Measurements from ENCODE around the gene MERTK.

Gene MERTK

DNA sequence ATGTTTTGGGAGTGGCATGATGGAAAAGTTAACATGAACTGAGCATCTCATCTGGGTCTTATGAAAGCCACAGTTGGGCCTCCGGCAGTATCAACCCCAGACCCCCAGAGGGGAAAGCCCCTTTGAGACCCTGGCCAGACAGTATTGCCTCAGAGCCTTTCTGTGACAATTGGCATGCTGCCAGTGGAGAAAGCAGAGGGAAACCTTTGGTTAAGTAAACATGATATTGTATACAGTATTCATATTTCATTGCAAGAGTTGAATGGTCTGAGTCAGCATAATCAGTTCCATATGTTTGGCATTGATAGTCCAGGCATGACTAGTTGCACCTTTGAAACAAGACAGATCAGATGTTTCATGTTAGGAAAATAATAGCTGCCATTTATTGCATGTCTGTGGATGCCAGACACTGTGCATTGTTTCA is 20.0 kb downstream of the MERTK start:
- DNase-seq (ENCODE audit: extremely low read depth, low read depth), result peak; percentile 91
- TF ChIP-seq, protein P1, sequence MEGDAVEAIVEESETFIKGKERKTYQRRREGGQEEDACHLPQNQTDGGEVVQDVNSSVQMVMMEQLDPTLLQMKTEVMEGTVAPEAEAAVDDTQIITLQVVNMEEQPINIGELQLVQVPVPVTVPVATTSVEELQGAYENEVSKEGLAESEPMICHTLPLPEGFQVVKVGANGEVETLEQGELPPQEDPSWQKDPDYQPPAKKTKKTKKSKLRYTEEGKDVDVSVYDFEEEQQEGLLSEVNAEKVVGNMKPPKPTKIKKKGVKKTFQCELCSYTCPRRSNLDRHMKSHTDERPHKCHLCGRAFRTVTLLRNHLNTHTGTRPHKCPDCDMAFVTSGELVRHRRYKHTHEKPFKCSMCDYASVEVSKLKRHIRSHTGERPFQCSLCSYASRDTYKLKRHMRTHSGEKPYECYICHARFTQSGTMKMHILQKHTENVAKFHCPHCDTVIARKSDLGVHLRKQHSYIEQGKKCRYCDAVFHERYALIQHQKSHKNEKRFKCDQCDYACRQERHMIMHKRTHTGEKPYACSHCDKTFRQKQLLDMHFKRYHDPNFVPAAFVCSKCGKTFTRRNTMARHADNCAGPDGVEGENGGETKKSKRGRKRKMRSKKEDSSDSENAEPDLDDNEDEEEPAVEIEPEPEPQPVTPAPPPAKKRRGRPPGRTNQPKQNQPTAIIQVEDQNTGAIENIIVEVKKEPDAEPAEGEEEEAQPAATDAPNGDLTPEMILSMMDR (IDR thresholded peaks at IDR 0.05; ENCODE audit: low read depth, low read length), result no peak

DNA sequence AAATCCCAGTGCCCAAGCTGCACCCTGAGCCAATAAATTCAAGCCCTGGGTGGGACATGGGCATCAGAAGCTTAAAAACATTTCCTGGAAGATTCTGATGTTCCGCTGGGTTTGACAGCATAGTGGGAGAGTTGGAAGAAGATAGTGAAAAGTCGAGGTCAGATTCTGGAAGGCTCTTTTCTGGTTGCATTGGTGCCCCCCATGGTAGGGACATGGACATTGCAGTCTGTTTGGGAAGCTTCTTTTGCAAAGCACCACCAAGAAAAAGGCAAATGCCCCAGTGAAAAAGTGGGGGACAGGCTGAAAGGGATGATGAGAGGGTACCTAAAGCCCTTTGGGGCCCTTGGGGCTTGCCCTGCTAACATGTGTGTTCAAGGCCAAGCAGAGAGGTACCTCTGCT is 21.0 kb downstream of the MERTK start:
- TF ChIP-seq, protein P1 (IDR thresholded peaks at IDR 0.05; ENCODE audit: low read depth, low read length), result no peak; the same call in 1 of the 2 replicates
- no peak for DNase-seq (ENCODE audit: extremely low read depth, low read depth)

DNA sequence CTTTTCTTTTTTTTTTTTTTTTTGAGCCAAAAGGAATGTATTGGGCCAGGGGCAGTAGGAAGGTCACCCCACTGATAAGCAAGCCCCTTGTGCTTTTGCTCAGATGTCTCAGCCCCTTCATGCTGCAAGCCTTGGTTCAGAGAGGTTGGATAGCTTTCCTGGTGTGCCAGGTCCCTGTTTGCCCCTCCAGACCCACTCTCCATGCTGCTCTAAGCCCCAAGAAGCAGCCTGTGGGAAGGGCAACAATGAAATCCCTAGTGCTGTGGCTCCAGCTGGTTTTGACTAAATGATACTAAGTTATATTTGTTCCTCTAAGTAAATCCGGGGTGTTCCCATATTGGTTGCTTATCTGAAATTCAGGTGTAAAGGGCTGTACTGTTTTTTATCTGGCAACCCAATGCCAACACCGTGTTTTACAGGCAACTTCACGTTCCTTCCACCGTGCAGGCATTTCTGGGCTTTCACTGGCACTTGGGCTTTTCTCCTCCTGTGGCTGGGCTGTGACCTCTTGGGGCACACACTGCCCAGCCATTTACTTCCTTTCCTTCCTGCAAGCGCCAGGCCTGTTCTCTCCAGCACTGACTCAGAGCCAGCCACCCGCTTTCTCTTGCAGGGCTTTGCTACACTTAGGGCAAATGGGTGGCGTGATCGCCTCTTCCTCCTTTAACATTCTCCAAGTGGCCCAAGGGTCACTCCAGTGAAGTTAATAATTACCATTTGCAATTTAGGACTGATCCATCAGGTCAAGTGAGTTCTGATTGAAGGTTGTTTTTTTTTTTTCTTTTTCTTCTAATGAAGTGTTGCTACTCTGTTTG is 21.6 kb downstream of the MERTK start:
- DNase-seq (ENCODE audit: extremely low read depth, low read depth), result no peak
- TF ChIP-seq, protein P1 (IDR thresholded peaks at IDR 0.05; ENCODE audit: low read depth, low read length), result no peak

DNA sequence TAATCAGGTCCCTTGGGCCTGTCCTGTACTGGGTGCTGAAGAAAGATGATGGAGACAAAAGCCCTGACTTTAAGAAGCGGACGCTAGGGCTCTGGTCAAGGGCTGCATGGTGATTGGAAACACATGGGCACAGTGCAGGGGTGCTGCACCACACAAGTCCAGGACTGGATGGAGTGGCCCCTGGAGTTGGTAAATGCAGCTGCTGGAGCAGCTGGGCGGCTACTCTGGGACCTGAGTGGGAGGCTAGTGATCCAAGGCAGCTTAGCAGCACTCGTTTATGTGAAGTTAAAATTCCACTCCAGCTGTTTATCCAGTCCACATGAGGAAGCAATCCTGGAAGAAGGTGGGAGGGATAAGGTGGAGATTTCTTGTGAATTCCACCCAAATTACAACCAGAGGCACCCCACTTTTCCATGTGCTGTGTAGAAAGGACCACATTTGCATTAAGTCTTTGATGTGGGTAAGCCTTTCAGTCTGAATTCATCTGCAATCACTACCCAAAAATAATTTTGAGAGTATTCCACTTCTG is 24.9 kb downstream of the MERTK start:
- peak; percentile 68 for DNase-seq (ENCODE audit: extremely low read depth, low read depth)
- TF ChIP-seq, protein P1 (IDR thresholded peaks at IDR 0.05; ENCODE audit: low read depth, low read length), result no peak

DNA sequence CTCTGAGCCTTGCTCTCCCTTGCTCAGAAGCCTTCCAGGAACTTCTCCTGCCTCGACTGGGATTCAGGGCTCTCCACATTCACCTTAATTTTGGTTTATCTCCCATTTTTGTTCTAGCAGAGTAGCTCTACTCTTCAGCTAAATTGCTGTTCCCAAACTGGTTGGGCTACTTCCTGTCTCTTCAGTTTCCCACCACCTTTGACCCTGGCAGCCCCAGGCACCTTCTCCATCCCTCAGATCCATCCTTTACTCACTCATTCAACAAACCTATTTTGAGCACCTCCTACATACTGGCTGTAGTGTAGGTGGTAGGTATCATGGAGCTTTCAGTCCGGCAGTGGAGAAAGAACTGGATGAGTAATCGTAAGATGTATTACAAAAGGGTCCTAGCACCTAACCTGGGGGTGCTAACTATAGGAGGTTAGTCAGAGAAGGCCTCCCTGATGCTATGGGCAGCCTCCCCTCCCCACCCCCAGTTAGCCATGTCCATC is 26.3 kb downstream of the MERTK start:
- DNase-seq (ENCODE audit: extremely low read depth, low read depth), result no peak
- TF ChIP-seq, protein P1 (IDR thresholded peaks at IDR 0.05; ENCODE audit: low read depth, low read length), result no peak

DNA sequence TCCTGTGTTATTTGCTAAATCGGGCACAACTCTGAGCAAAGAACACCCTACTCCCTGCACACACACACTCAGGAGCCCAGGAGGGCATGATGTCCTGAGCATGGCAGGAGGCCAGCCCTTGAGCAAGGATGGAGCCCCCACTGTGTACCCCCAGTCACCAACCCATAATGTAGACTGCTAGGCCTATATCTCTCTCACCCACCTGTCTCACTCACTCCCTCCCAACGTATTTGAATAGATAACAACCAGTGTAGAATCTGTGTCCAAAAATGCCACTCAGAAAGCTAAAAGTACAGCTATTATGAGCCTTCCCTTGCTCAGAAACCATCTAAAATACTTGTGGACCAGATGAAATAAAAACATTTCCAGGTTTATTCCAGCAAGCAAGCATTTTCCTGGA is 29.3 kb downstream of the MERTK start:
- TF ChIP-seq, protein P1 (IDR thresholded peaks at IDR 0.05; ENCODE audit: low read depth, low read length), result no peak
- no peak for DNase-seq (ENCODE audit: extremely low read depth, low read depth)

DNA sequence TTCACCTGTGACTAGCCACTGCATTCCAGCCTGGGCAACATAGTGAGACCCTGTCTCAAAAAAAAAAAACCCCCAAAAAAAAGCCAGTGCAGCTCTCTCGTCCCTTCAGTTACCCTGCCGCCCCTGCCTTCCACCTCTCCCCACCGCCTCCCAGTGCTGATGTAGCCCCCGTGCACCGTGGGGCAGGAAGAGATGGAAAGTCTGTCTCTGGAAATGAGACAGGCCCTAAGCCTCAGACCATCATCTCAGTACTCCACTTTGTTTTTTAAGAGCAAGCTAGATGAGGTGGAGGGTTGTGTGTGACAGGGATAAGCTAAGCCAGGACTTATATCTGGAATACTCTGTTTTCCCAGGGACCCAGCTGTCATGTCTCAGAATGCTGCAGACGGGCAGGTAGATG is 32.0 kb downstream of the MERTK start:
- DNase-seq (ENCODE audit: extremely low read depth, low read depth), result no peak

More for the DNA sequence above, 32.0 kb downstream of the MERTK start:
- TF ChIP-seq, protein P1 (IDR thresholded peaks at IDR 0.05; ENCODE audit: low read depth, low read length), result no peak

Data from AG09319 (cell line).